ENCODE data around the gene DIAPH1. TPM values are rescaled to one million over a fixed set of nuclear protein-coding genes. Genes with fewer than 3 reads are reported as not detected.

DIAPH1 gene
- total and polyA plus RNA-seq, 11 donors: 29.9 to 137 (median 61.5) TPM

- 100% methylated on average over 1 of the region's 1 CpG for WGBS, 4 donors
- intact Hi-C loops (cut with DNase I): no loop called here
- H3K4me3 ChIP-seq: no peak overlapping the region
- TF ChIP-seq CTCF (IDR thresholded peaks at IDR 0.05) (no peak), POLR2A (IDR thresholded peaks at IDR 0.05) (no peak)
- no peaks in the 10 kb centered on the region for H3K27me3 ChIP-seq
- H3K36me3 ChIP-seq: peaks cover 0 to 67% (median 20%) of the 10 kb centered on the region in 9 donors
- H3K4me1 ChIP-seq: peaks cover 2 to 22% (median 17%) of the 10 kb centered on the region in 12 donors
- DNase-seq (no peak), ATAC-seq (no peak)
- H3K9me3 ChIP-seq: no peaks in the 10 kb centered on the region
- H3K27ac ChIP-seq: no peak overlapping the region
Observed at GRCh38 chr5:141533897-141534296, 84.9 kb downstream of the DIAPH1 start.

GRCh38 chr5:141532726-141533125 lies 86.1 kb downstream of the DIAPH1 start:
- Histone ChIP-seq H3K4me3 (no peak overlapping the region), H3K9me3 (no peaks in the 10 kb centered on the region), H3K27ac (no peak overlapping the region), H3K36me3 (peaks cover 0 to 79% (median 27%) of the 10 kb centered on the region in 9 donors), H3K4me1 (peaks cover 2 to 34% (median 27%) of the 10 kb centered on the region in 12 donors), H3K27me3 (no peaks in the 10 kb centered on the region)
- TF ChIP-seq CTCF (IDR thresholded peaks at IDR 0.05): no peak
- no peak for TF ChIP-seq POLR2A (IDR thresholded peaks at IDR 0.05)
- ATAC-seq (no peak), DNase-seq (no peak)
- 91 to 99% (median 97%) methylated on average over 1 of the region's 1 CpG for WGBS, 4 donors
- intact Hi-C loops (cut with DNase I): no loop called here

- TF ChIP-seq POLR2A (IDR thresholded peaks at IDR 0.05) (no peak), CTCF (IDR thresholded peaks at IDR 0.05) (no peak)
- 84 to 91% (median 90%) methylated on average over 7 of the region's 7 CpGs for WGBS, 4 donors
- peaks cover 2 to 43% (median 29%) of the 10 kb centered on the region in 12 donors for H3K4me1 ChIP-seq
- no peak for DNase-seq
- intact Hi-C loops (cut with DNase I): loop anchor here in 9 of 10 donors (1.0 to 10.0 kb wide), 12 partner anchors 23 to 205 kb away; partner anchors contain the start of genes PCDHGA11 (in 2 of the 9), PCDHGB7 (in 2 of the 9), PCDHGA1 (in 1 of the 9) and PCDHGA10 (in 1 of the 9)
- H3K27ac ChIP-seq: peak overlapping the region; percentile 63 to 90 (median 84)
- H3K27me3 ChIP-seq: no peaks in the 10 kb centered on the region
- ATAC-seq: no peak
- H3K4me3 ChIP-seq: no peak overlapping the region
- H3K36me3 ChIP-seq: peaks cover 0 to 93% (median 52%) of the 10 kb centered on the region in 9 donors
- no peaks in the 10 kb centered on the region for H3K9me3 ChIP-seq
Observed at GRCh38 chr5:141529873-141530272, 88.9 kb downstream of the DIAPH1 start.

- peak; percentile 29 to 82 (median 76) for ATAC-seq
- intact Hi-C loops (cut with DNase I): loop anchor here in 9 of 10 donors (1.0 to 10.0 kb wide), 12 partner anchors 24 to 204 kb away; partner anchors contain the start of genes PCDHGA11 (in 2 of the 9), PCDHGB7 (in 2 of the 9), PCDHGA1 (in 1 of the 9) and PCDHGA10 (in 1 of the 9)
Observed at GRCh38 chr5:141529002-141529401, 89.8 kb downstream of the DIAPH1 start.

More at GRCh38 chr5:141529002-141529401, 89.8 kb downstream of the DIAPH1 start:
- Histone ChIP-seq H3K27ac (peak overlapping the region; percentile 63 to 90 (median 84)), H3K4me3 (no peak overlapping the region), H3K36me3 (peaks cover 0 to 91% (median 52%) of the 10 kb centered on the region in 9 donors), H3K4me1 (peaks cover 2 to 50% (median 37%) of the 10 kb centered on the region in 12 donors), H3K27me3 (no peaks in the 10 kb centered on the region), H3K9me3 (no peaks in the 10 kb centered on the region)
- WGBS, 4 donors: 41 to 49% (median 43%) methylated on average over 5 of the region's 5 CpGs
- TF ChIP-seq CTCF (IDR thresholded peaks at IDR 0.05) (no peak), POLR2A (IDR thresholded peaks at IDR 0.05) (no peak)
- DNase-seq: peak in 3 of 5 donors; percentile 56 to 76 (median 66)
